PC-9 (cell line): ENCODE results near the gene CYP4A22.
"Not testable (repeated sequence)": the region's sequence is repeated elsewhere in the genome, so short reads cannot be mapped to it uniquely, and the experiment has no call there.

ENCODE experiments used
- CTCF ChIP-seq: fragments of 200-600 bp; sonication (generic); conservative IDR thresholded peaks from 2 replicates; pipeline ENCODE4 v1.6.1; 2017; ENCODE audit warnings: mixed run types, antibody characterized with exemption, mild to moderate bottlenecking, moderate library complexity
- EZH2 ChIP-seq: fragments of 200-600 bp; sonication (generic); IDR thresholded peaks from 2 replicates; pipeline ENCODE4 v1.8.0; 2017; ENCODE audit warnings: antibody characterized with exemption, low read depth

- peak; percentile 32 for TF ChIP-seq CTCF
- not testable (repeated sequence) for TF ChIP-seq EZH2
Measured at GRCh38 chr1:47143654-47144053, 6.4 kb downstream of the CYP4A22 start.
